Suprapubic skin (tissue), 4 donors: ENCODE measurements around the gene DARS1. TPM values are rescaled to one million over a fixed set of nuclear protein-coding genes. Genes with fewer than 3 reads are reported as not detected.

Experiments used
- DNase-seq, 2 donors: peaks; one replicate each; pipeline ENCODE4 v3.0.0-alpha.2; 2019; ENCODE audit warnings: low spot score in 2 of 2
- H3K27ac ChIP-seq: fragments of 200-600 bp; sonication (generic); one replicate; pipeline ENCODE4 v1.5.1; 2019
- H3K27me3 ChIP-seq: fragments of 200-600 bp; sonication (generic); one replicate; pipeline ENCODE4 v1.5.1; 2019
- H3K36me3 ChIP-seq: fragments of 200-600 bp; sonication (generic); one replicate; pipeline ENCODE4 v1.5.1; 2019
- H3K4me1 ChIP-seq: fragments of 200-600 bp; sonication (generic); one replicate; pipeline ENCODE4 v1.5.1; 2019
- H3K4me3 ChIP-seq: fragments of 200-600 bp; sonication (generic); one replicate; pipeline ENCODE4 v1.5.1; 2019; ENCODE audit warnings: mild to moderate bottlenecking
- H3K9me3 ChIP-seq: fragments of 200-600 bp; sonication (generic); one replicate; pipeline ENCODE4 v1.5.1; 2019
- EP300 ChIP-seq: sonication (generic); formaldehyde crosslinking; IDR thresholded peaks from one replicate; pipeline ENCODE4 v1.6.1; 2017; ENCODE audit warnings: antibody characterized with exemption
- POLR2A ChIP-seq, 2 donors: fragments of 450-650 bp; IDR thresholded peaks; one replicate each; pipeline ENCODE4 v1.6.1; 2017; ENCODE audit warnings: antibody characterized with exemption in 2 of 2, mild to moderate bottlenecking in 2 of 2, moderate library complexity in 2 of 2
- POLR2AphosphoS5 ChIP-seq, 3 donors: sonication (generic); formaldehyde crosslinking; IDR thresholded peaks; one replicate each; pipeline ENCODE4 v1.6.1; 2017; ENCODE audit warnings: antibody characterized with exemption in 3 of 3
- WGBS: methylation state at CpG from one replicate; pipeline ENCODE4 v1.1.5; 2018; 5-methylcytosine and 5-hydroxymethylcytosine counted together
- total RNA-seq, 4 donors: library from RNA; depleted of rRNA; stranded (reverse); fragments of >200 nt; gene quantifications; one replicate each; pipeline ENCODE4 v1.1.0, GENCODE V29; 2016
- TF ChIP-seq, protein P1 (sequence below), 2 donors: fragments of 200-600 bp in 1 of 2; fragments of 450-650 bp in 1 of 2; sonication (generic) in 1 of 2; IDR thresholded peaks; one replicate each; pipeline ENCODE4 v1.5.1; 2016 to 2019; ENCODE audit warnings: antibody characterized with exemption in 2 of 2, mild to moderate bottlenecking in 1 of 2, moderate library complexity in 1 of 2

The DARS1 gene
- total RNA-seq, 4 donors from 2014 or later = 63.1 to 82.6 (median 67.4) TPM

GRCh38 chr2:135914485-135914884 lies 70.9 kb downstream of the DARS1 start:
- WGBS = 74% methylated on average over 3 of the region's 3 CpGs
- Histone ChIP-seq H3K9me3 (no peaks in the 10 kb centered on the region), H3K4me1 (no peaks in the 10 kb centered on the region), H3K4me3 (no peak overlapping the region), H3K27me3 (no peaks in the 10 kb centered on the region), H3K36me3 (peaks cover 37% of the 10 kb centered on the region), H3K27ac (no peak overlapping the region)
- TF ChIP-seq POLR2A (IDR thresholded peaks at IDR 0.05) (no peak), POLR2AphosphoS5 (IDR thresholded peaks at IDR 0.05) (no peak), EP300 (no peak)
- TF ChIP-seq, protein P1, sequence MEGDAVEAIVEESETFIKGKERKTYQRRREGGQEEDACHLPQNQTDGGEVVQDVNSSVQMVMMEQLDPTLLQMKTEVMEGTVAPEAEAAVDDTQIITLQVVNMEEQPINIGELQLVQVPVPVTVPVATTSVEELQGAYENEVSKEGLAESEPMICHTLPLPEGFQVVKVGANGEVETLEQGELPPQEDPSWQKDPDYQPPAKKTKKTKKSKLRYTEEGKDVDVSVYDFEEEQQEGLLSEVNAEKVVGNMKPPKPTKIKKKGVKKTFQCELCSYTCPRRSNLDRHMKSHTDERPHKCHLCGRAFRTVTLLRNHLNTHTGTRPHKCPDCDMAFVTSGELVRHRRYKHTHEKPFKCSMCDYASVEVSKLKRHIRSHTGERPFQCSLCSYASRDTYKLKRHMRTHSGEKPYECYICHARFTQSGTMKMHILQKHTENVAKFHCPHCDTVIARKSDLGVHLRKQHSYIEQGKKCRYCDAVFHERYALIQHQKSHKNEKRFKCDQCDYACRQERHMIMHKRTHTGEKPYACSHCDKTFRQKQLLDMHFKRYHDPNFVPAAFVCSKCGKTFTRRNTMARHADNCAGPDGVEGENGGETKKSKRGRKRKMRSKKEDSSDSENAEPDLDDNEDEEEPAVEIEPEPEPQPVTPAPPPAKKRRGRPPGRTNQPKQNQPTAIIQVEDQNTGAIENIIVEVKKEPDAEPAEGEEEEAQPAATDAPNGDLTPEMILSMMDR (IDR thresholded peaks at IDR 0.05) = no peak
- DNase-seq = no peak

DNA sequence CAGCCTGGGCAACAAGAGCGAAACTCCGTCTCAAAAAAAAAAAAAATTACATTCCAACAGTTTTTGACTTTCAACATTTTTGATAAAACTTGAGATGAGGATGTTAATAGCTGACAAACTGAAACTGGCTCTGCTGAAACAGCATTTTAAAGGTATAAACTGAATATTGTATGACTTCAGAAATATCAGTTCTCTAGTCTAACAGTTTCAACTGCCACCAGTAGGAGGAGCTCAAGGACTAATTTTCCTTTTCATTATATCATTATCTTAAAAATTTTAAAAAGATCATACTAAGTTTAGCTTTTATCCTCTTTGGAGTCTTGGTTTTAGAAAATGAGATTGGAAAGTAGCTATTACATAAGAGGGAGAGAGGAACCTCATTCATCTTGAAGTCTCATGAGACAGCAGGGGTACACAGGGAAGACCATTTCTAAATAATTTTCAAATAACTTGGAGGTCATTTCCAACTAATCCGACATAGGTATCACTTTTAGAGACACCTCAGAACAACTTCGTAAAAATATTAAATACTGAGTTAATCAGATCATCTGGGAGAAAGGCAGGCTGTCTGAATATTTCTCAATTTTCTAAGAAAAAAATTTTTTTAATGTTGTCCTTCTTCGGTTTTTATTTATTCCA lies 71.6 kb downstream of the DARS1 start:
- no peaks in the 10 kb centered on the region for H3K9me3 ChIP-seq
- no peaks in the 10 kb centered on the region for H3K4me1 ChIP-seq
- H3K27ac ChIP-seq = no peak overlapping the region
- 79% methylated on average over 5 of the region's 5 CpGs for WGBS
- peaks cover 41% of the 10 kb centered on the region for H3K36me3 ChIP-seq
- no peaks in the 10 kb centered on the region for H3K27me3 ChIP-seq
- TF ChIP-seq, protein P1 (IDR thresholded peaks at IDR 0.05) = peak; percentile 61 to 64
- TF ChIP-seq POLR2AphosphoS5 (IDR thresholded peaks at IDR 0.05) = no peak
- H3K4me3 ChIP-seq = no peak overlapping the region
- no peak for DNase-seq

- no peak for DNase-seq
- H3K4me3 ChIP-seq = no peak overlapping the region
- TF ChIP-seq POLR2A (IDR thresholded peaks at IDR 0.05) (no peak), EP300 (no peak), POLR2AphosphoS5 (IDR thresholded peaks at IDR 0.05) (no peak)
- TF ChIP-seq, protein P1 (IDR thresholded peaks at IDR 0.05) = no peak
- no peak overlapping the region for H3K27ac ChIP-seq
- peaks cover 61% of the 10 kb centered on the region for H3K36me3 ChIP-seq
- H3K4me1 ChIP-seq = no peaks in the 10 kb centered on the region
- no peaks in the 10 kb centered on the region for H3K27me3 ChIP-seq
- H3K9me3 ChIP-seq = no peaks in the 10 kb centered on the region
Measured at GRCh38 chr2:135909976-135910375, 75.5 kb downstream of the DARS1 start.

- no peak for DNase-seq
- Histone ChIP-seq H3K4me3 (no peak overlapping the region), H3K36me3 (peaks cover 47% of the 10 kb centered on the region), H3K27me3 (no peaks in the 10 kb centered on the region), H3K27ac (no peak overlapping the region), H3K4me1 (peaks cover 8% of the 10 kb centered on the region), H3K9me3 (no peaks in the 10 kb centered on the region)
- no peak for TF ChIP-seq POLR2A (IDR thresholded peaks at IDR 0.05)
- TF ChIP-seq POLR2AphosphoS5 (IDR thresholded peaks at IDR 0.05) = no peak
- TF ChIP-seq EP300 = no peak
- TF ChIP-seq, protein P1 (IDR thresholded peaks at IDR 0.05) = no peak
Measured at GRCh38 chr2:135905679-135906078, 79.7 kb downstream of the DARS1 start.

DNA sequence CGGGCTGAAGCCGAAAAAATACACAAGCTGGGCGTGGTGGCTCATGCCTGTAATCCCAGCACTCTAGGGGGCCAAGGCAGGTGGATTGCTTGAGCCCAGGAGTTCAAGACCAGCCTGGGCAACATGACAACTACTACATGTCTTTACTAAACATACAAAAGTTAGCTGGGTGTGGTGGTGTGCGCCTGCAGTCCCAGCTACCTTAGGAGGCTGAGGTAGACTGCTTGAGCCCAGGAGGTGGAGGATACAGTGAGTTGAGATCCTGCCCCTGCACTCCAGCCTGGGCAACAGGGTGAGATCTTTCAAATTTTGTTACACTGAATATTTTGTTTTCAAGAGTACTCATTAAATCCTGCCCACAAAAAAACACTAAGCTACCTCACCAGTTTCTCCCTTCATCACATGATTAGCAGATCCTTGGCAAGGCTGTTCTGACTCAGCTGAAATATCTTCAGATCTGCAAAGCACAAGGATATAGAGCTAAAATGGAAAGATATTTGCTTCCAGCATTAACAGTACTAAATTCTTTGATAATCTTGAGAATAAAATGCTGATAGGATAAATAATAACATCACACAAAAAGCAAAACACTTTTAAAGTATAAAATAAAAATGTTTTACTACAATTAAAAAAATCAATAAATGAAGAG lies 81.0 kb downstream of the DARS1 start:
- peaks cover 8% of the 10 kb centered on the region for H3K4me1 ChIP-seq
- TF ChIP-seq POLR2A (IDR thresholded peaks at IDR 0.05) (no peak), POLR2AphosphoS5 (IDR thresholded peaks at IDR 0.05) (no peak), EP300 (no peak)
- TF ChIP-seq, protein P1 (IDR thresholded peaks at IDR 0.05) = no peak
- peak overlapping the region; percentile 29 for H3K27ac ChIP-seq

More for the DNA sequence above, 81.0 kb downstream of the DARS1 start:
- WGBS = 88% methylated on average over 4 of the region's 4 CpGs
- H3K9me3 ChIP-seq = no peaks in the 10 kb centered on the region
- no peak for DNase-seq
- no peaks in the 10 kb centered on the region for H3K27me3 ChIP-seq
- H3K4me3 ChIP-seq = no peak overlapping the region
- H3K36me3 ChIP-seq = peaks cover 35% of the 10 kb centered on the region
